HuH-7.5 (cell line): ENCODE data around the gene ANGEL1.
A peak's percentile ranks its signal among the peaks of the same experiment; 100 is the strongest.

Experiments used
- DNase-seq: peaks from one replicate; pipeline ENCODE4 v3.0.0; 2011; ENCODE audit warnings: low spot score

Gene ANGEL1

DNA sequence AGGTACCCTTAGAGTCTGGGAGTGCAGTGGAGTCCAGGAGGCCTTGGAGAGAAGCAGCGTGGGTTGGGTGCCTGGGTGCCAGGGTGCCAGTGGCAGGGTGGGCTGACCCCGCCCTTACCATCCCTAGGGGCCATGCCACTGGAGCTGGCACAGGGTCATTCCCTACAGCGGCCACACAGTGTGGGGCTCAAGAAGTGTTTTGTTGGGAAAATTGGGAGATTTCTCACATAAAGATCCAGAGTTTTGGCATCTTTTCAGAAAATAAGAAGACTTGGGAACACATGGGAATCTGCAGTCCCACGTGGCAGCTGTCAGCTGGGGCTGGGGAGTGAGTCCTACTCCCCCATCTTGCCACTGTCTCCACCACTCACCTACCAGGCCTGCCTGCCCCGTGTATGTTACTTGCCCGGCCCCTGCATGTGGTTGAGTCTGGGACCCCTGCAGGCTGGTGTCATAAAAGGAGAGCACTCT lies 47.2 kb downstream of the ANGEL1 start:
- DNase-seq, result no peak

DNA sequence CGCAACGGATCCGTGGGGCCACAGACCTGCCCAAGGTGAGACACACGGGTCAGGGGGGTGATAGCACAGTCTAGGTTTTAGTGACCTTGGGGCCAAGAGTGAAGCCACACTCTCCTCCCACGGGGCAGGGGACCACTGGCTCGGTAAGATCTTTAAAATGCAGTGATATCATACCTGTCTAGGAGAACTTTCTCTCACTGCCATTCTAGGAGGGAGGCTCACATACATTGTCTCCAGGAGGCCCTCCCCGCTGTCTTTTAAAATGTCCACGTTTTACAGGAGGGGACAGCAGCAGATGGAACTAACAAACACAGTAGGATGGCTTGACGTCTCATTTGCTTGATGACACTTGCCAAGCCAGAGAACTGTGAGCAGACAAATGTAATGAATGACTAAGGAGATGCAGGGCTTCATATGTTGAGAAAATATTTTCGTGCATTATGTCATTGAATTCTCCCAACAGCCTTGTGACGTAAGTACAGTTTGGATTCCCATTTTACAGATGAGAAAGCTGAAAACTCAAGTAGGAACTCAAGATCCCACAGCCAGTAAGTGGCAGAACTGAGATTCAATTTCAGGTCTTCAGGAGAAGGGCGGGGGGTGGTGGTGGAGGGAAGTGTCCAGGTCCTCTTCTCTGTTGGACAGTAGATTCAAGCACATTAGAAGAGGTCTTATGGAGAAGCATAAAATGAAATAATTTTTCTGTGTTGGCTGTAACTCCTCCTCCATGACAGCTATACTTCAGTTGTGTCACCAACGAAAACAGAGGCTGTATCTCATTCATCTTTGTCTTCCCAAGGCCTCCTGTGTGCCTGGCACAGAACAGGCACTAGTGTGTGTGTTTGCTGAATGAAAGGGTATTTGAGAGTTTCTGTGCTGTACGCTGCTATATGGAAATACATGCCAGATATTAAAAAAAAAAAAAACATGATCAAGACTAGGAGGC lies 49.3 kb downstream of the ANGEL1 start:
- no peak for DNase-seq

DNA sequence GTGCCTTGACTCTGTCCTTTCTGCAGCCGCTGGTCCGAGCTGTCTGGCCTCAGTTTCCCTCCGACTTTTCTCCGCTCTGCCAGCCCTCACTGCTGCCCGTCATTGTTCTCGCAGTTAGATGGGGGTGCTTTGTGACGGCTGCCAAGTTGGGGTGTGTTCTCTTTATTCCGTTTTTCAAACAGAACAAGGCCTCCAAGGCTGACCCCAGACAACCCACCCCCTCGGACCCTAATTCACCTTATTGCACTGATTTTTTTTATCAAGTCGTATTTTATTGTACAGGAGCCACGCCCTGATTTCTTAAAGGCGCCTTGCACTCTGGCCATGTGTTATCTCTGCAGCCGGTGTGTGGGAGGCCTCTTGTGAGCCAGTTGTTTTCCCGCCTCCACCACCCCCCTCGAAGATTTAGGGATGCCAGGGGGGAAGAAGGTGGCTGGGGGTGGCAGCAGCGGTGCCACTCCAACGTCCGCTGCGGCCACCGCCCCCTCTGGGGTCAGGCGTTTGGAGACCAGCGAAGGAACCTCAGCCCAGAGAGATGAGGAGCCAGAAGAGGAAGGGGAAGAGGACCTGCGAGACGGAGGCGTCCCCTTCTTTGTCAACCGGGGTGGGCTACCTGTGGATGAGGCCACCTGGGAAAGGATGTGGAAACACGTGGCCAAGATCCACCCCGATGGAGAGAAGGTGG lies 50.1 kb downstream of the ANGEL1 start:
- DNase-seq, result no peak

- DNase-seq, result no peak
These were observed 50.7 kb downstream of the ANGEL1 start for GRCh38 chr14:76761960-76762410.

DNA sequence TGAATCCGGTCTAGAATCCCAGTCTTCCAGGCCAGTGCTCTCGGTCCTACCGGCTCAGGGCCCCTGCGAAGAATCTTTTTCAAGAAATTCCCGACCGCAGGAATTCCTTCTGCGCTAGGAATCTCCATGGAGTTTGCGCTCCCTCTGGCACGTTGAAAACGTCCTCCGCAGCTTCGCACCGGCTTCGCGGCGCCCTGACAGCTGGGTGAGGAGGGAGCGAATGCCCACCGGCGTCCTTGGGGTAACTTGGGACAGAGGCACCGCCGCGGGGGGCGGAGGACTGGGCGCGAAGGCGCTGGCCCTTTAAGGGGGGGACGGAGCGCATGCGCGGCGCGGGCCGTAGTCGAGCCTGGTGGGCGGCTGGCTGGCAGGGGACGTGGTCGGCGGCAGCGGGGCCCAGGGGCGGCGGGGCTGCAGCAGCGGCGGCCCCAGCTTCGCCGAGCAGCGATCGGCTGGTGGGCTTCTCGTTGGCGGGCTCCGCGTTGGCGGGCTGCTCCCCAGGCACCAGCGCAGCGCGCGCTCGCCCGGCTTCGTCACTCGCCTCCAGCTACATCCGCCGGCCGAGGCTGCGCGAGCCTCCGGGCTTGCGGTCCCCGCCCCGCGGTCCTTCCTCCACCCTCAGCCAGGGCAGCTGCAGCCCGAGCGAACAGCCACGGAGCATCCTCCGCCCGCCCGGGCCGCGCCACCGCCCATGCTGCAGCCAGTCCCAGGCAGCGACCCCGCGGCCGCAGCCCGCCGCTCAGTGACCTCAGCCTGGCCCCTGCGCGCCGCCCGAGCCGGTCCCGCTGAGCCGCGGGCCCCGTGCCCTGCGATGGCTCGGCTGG lies 51.3 kb downstream of the ANGEL1 start, which contains the start of gene VASH1:
TSS of gene VASH1 (plus strand) at position 333 of the 824 bp plus-strand sequence. CDS start 1,354 bp downstream, outside the sequence.
- DNase-seq, result peak; percentile 70

- DNase-seq, result no peak
These were observed 52.1 kb downstream of the ANGEL1 start for GRCh38 chr14:76760331-76761135.

DNA sequence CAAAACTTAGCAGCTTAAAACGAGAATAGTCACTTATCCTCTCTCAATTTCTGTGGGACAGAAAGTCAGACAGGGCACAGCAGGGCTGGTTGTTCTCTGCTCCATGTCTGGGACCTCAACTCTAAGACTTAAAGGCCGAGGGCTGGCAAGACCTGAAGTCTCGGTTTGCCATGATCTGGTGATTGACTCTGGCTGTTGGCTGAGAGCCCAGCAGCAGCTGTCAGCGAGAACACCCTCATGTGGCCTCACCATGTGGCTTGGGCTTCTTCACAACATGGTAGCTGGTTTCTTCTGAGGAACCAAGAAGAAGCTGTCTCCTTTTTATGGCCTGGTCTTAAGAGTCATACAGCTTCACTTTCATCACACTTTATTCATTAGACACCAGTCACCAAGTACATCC lies 53.1 kb downstream of the ANGEL1 start:
- DNase-seq, result no peak

- no peak for DNase-seq
These were observed 56.3 kb downstream of the ANGEL1 start for GRCh38 chr14:76756371-76756750.

DNA sequence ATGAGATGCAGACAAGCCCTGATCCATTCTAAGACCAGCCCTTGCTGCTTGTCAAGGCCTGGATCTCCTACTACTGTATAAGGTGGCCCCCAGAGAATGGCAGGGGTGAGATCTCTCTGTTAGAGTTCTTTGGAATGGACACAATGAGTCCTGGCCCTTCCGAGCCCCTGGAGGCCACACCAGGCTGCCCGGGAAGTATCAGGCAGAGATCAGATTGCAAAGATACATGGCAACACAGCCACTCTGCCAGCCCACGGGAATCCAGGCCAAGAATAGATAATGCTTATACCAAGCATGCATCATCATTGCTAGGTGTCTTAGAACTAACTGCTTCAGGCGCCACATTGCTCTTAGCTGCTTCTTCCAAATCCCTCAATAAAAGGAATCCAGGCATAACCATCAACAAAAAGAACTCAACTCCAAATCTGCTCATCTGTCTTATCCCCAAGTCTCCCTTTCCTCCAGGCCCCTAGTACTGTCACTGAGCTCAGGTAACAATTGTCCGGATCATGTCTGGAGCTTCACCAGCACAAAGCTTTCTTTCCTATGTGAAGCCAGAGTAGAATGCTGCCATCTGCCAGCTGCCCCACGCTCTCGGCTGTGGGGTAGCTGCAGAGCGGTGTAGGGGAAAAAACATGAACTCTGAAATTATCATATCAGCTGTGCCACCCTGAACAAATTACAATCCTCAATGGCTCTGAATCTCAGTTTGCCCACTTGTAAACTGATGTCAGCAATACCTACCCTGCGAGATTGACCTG lies 56.9 kb downstream of the ANGEL1 start:
- no peak for DNase-seq

DNA sequence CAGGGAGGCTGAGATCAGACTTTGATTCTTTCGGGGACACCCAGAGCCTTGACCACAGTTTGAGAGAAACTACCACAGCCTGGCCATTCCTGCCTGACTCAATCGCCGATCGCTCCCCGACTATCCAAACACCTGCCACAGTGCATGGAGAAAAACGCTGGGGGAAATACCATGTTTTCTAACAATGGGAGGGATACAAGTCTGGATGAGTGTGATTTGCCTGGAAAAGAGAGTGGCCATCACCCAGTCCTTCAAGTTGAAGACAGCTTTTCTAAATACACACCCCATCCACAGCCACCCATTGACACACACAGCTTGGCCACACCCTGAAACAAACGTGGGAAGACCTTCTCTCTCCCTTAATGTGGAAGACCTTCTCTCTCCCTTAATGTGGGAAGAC lies 58.1 kb downstream of the ANGEL1 start:
- DNase-seq, result no peak

DNA sequence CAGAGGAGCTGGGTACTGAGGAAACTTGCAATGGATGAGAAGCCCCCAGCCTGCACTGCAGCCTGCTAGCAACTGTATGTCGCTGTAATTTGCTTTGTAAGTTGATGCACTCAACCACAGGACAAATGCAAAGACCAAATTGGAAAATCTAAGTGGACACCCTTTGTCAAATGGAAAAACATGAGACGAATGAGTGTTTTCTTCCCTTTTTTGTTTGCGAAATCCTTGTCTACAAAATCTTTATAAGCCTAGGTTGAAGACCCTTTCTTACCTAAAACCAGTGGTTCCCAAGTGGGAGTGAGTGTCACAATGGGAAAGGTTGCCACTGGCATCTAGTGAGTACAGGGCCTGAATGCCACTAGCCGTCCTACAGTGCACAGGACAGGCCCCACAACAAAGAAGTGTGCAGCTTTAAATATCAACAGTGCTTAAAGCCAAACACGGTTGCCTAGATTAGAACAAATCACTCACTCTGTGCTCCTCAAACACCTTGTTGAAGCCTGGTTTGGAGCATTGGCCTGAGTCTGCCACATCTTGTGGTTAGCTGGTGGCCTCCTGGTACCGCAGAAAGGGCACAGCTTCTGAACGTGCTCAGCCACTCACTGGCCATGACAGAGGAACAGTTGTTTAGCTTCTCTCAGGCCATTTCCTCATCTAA lies 59.0 kb downstream of the ANGEL1 start:
- no peak for DNase-seq

DNA sequence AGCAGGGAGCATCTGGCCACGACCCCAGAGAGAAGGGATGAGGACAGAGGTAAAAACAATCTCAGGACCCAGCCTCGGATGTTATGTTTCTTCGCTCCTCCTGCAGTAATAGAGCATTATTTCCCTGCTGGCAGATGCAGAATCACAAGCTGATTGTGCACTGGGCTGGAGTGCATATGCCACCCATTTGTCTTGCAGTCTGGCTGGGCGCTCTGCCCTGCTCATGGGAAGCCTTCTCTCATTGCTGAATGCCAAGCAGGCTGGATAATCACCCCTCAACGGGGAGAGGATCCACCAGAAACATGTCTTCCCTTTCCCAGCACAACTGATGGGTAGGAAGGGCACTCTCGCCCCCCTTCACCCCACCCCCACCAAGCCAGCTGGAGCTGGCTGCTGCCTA lies 59.9 kb downstream of the ANGEL1 start:
- DNase-seq, result no peak

DNA sequence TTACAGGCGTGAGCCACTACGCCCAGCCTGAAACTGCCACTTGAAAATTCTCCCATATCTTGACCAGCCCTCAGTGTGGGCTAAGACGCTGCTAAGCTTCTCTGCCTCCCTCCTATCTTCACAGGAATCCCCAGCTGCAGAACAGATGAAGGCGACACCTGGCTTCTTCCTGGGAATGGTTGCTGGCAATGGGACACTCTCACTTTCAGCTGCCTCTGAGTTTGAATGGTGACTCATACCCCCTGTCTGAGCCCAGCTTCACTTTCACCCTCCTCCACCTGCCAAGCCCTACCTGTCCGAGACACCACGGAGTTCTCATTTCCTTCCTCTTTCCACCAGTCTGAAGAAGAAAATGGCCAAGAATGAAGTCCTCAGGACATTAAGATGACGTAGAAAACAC lies 69.7 kb downstream of the ANGEL1 start:
- no peak for DNase-seq

DNA sequence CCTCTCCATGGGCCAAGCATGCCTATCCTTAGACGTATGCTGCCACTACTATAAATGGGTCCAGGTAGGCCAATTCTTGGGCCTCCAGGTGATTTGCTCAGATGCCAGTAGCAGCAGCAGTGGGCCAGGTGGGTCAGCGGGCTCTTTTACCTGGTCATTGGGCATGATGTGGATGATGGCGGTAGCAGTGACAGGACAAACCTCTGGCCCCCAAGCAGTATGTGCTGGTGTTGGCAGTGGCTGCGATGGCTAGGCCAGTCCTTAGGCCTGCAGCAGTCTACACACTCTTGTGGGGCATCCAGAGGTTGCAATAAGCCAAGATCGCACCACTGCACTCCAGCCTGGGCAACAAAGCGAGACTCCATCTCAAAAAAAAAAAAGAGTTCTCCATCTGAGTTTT lies 70.5 kb downstream of the ANGEL1 start:
- no peak for DNase-seq

GRCh38 chr14:76741074-76741473 lies 71.6 kb downstream of the ANGEL1 start:
- no peak for DNase-seq
